ENCODE measurements around the gene HMGB4. TPM values are rescaled to one million over a fixed set of nuclear protein-coding genes. Genes with fewer than 3 reads are reported as not detected.

The HMGB4 gene, protein sequence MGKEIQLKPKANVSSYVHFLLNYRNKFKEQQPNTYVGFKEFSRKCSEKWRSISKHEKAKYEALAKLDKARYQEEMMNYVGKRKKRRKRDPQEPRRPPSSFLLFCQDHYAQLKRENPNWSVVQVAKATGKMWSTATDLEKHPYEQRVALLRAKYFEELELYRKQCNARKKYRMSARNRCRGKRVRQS
- not detected in 2 replicates for total RNA-seq

DNA sequence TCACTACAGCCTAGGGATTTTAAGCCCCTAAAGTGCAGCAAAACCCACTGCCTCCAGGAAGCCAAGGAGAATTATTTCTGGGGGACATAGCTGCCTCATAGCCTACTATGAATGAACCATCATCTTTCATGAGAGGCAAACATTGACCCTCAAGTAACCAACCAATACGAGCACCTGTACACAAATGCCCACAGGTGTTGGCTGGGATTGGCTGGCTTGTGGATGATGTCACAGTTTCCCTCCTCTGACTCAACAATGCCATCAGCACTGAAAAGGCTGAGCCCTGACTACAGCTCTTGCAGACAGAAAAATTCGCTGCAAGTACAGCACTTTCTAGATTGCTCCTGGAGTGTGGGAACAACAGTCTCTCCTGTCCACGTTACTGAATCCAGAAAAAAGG, at the start of gene HMGB4:
TSS of gene HMGB4 (plus strand) at position 301 of the 400 bp plus-strand sequence. CDS start 113 bp downstream, outside the sequence.
- H3K36me3 ChIP-seq (ENCODE audit: control insufficient read depth, insufficient read depth, low read length) = no peaks in the 10 kb centered on the region
- H3K27me3 ChIP-seq (ENCODE audit: control insufficient read depth, insufficient read depth, low read length) = no peaks in the 10 kb centered on the region
- H3K4me3 ChIP-seq (ENCODE audit: low read depth, low read length) = no peak within 1 kb of the TSS
- no peak for DNase-seq (ENCODE audit: low read depth)
- TF ChIP-seq, protein P1, sequence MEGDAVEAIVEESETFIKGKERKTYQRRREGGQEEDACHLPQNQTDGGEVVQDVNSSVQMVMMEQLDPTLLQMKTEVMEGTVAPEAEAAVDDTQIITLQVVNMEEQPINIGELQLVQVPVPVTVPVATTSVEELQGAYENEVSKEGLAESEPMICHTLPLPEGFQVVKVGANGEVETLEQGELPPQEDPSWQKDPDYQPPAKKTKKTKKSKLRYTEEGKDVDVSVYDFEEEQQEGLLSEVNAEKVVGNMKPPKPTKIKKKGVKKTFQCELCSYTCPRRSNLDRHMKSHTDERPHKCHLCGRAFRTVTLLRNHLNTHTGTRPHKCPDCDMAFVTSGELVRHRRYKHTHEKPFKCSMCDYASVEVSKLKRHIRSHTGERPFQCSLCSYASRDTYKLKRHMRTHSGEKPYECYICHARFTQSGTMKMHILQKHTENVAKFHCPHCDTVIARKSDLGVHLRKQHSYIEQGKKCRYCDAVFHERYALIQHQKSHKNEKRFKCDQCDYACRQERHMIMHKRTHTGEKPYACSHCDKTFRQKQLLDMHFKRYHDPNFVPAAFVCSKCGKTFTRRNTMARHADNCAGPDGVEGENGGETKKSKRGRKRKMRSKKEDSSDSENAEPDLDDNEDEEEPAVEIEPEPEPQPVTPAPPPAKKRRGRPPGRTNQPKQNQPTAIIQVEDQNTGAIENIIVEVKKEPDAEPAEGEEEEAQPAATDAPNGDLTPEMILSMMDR (IDR thresholded peaks at IDR 0.05; ENCODE audit: insufficient read depth, low read length, poor library complexity, severe bottlenecking) = no peak

DNA sequence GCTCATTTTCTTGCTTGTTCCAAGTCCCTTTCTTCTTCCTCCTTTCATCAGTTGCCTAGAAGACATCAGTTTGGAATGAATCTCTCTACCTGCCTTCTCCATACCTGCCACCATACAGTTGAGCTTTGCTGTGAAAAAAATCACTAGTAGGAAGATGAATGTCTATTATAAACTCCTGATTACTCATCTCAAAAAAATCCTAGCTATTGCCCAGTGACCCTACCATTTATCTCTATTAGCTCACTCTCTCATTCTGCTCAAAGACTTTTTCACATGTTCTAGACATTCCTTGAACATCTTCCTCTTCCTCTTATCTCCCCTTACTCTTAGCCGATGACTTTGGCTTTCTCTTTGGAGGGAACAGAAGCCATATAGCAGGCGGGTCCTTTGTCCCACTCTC, 49.7 kb upstream of the HMGB4 start:
- Histone ChIP-seq H3K36me3 (ENCODE audit: control insufficient read depth, insufficient read depth, low read length) (no peaks in the 10 kb centered on the region), H3K27me3 (ENCODE audit: control insufficient read depth, insufficient read depth, low read length) (no peaks in the 10 kb centered on the region), H3K4me3 (ENCODE audit: low read depth, low read length) (no peak overlapping the region)
- no peak for DNase-seq (ENCODE audit: low read depth)
- TF ChIP-seq, protein P1 (IDR thresholded peaks at IDR 0.05; ENCODE audit: insufficient read depth, low read length, poor library complexity, severe bottlenecking) = no peak

DNA sequence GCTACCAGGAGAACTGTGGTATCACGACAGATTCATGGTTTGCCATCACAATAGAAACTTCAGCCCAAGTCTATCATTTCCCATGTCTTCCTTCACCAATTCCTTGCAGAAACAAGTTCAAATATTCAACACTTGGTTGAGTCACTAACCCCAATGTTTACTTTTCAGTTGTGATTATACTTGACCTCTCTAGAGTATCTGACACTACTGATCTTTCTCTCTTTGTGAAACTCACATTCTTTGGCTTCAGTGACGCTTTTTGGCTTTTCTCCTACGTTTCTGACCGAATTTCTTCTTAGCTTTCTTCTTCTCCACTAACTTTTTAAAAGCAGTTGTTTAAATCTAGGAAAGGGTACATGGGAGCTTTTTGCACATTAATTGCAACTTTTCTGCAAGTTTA, 48.8 kb upstream of the HMGB4 start:
- Histone ChIP-seq H3K4me3 (ENCODE audit: low read depth, low read length) (no peak overlapping the region), H3K36me3 (ENCODE audit: control insufficient read depth, insufficient read depth, low read length) (no peaks in the 10 kb centered on the region), H3K27me3 (ENCODE audit: control insufficient read depth, insufficient read depth, low read length) (no peaks in the 10 kb centered on the region)
- DNase-seq (ENCODE audit: low read depth) = no peak
- TF ChIP-seq, protein P1 (IDR thresholded peaks at IDR 0.05; ENCODE audit: insufficient read depth, low read length, poor library complexity, severe bottlenecking) = no peak

DNA sequence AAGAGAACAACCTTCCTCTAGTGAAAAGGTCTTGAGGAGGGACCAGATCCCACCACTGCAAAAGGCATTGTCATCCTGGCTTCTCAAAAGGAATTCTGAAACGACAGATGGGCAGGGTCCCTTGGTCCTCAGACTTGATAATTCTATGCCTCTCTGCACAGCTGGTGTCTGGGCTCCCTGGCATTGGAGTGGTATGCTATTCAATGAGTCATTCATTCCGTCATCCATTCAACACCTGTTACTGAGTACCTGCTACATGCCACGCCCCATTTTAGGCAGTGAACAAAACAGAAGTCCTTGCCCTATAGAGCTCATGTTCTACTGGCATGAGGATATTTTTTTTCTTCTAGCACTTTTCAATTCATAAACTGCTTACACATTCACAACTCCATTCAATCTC, 45.8 kb upstream of the HMGB4 start:
- no peaks in the 10 kb centered on the region for H3K36me3 ChIP-seq (ENCODE audit: control insufficient read depth, insufficient read depth, low read length)
- H3K27me3 ChIP-seq (ENCODE audit: control insufficient read depth, insufficient read depth, low read length) = no peaks in the 10 kb centered on the region
- TF ChIP-seq, protein P1 (IDR thresholded peaks at IDR 0.05; ENCODE audit: insufficient read depth, low read length, poor library complexity, severe bottlenecking) = no peak
- H3K4me3 ChIP-seq (ENCODE audit: low read depth, low read length) = no peak overlapping the region
- DNase-seq (ENCODE audit: low read depth) = no peak

DNA sequence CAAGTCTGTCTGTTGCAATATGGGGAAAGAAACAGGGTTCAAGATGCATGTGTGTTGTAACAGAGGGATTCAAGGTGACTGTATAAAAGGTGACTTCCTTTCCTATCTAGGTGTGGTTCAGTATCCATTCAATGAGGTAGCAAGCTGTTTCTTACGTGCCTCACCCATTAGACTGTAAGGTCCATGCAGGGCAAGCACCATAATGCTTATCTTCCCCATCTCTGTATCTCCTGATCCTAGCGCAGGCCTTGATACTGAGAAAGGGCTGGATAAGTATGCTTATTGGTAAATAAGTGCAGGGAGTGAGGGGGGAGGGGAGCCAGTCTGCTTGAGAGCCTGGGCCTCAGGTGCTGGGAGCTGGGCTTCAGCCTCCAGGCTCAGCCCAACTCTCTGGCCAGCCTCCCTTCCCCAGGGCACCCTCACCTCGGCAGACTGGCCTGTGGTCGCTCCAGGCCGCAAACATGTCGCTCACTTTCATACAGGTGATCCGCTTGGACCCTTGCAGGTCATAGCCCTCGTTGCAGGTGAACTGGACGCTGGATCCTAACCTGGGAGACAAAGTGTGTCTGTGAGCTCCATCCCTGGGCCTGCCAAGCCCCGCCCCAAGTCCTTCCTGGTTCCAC, 44.5 kb upstream of the HMGB4 start:
- Histone ChIP-seq H3K27me3 (ENCODE audit: control insufficient read depth, insufficient read depth, low read length) (no peaks in the 10 kb centered on the region), H3K4me3 (ENCODE audit: low read depth, low read length) (no peak overlapping the region), H3K36me3 (ENCODE audit: control insufficient read depth, insufficient read depth, low read length) (no peaks in the 10 kb centered on the region)
- TF ChIP-seq, protein P1 (IDR thresholded peaks at IDR 0.05; ENCODE audit: insufficient read depth, low read length, poor library complexity, severe bottlenecking) = no peak
- DNase-seq (ENCODE audit: low read depth) = no peak

DNA sequence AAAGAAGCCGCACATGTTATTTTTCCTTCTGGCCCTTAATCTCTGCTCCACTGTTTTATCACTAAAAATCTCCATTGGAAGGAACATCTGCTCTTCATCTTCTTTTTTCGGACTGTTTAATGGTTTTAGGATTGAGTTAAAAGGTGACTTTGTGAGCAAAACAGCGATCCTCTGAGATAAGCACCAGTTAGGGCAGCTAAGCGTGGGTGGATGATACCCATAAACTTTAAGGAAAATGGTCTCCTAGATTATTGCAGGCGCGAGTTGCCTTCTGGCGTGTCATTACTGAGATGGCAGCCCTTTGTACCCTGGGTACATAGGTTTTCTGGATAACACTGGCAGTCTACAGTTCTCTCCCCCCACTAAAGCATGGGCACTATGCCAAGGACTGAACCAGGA, 44.0 kb upstream of the HMGB4 start:
- Histone ChIP-seq H3K27me3 (ENCODE audit: control insufficient read depth, insufficient read depth, low read length) (no peaks in the 10 kb centered on the region), H3K4me3 (ENCODE audit: low read depth, low read length) (no peak overlapping the region), H3K36me3 (ENCODE audit: control insufficient read depth, insufficient read depth, low read length) (no peaks in the 10 kb centered on the region)
- TF ChIP-seq, protein P1 (IDR thresholded peaks at IDR 0.05; ENCODE audit: insufficient read depth, low read length, poor library complexity, severe bottlenecking) = no peak
- DNase-seq (ENCODE audit: low read depth) = no peak
